Skeletal muscle satellite cell (primary cell): Measurements from ENCODE around the gene RFTN1.

ENCODE experiments used
- H3K27me3 ChIP-seq: 2 replicates; pipeline ENCODE4 v1.7.0; 2013; ENCODE audit warnings: low read length; ENCODE audit not compliant: control insufficient read depth, insufficient read depth
- H3K36me3 ChIP-seq: 2 replicates; pipeline ENCODE4 v1.7.0; 2013; ENCODE audit warnings: mild to moderate bottlenecking, control low read depth, low read length; ENCODE audit not compliant: insufficient read depth
- H3K4me1 ChIP-seq: 2 replicates; pipeline ENCODE4 v1.7.0; 2013; ENCODE audit warnings: low read length; ENCODE audit not compliant: control insufficient read depth, insufficient read depth
- H3K4me2 ChIP-seq: 2 replicates; pipeline ENCODE4 v1.7.0; 2013; ENCODE audit warnings: mild to moderate bottlenecking, low read length
- H3K4me3 ChIP-seq: 2 replicates; pipeline ENCODE4 v1.7.0; 2013; ENCODE audit warnings: low read length
- H3K9ac ChIP-seq: 2 replicates; pipeline ENCODE4 v1.7.0; 2013; ENCODE audit warnings: mild to moderate bottlenecking, low read depth, low read length, moderate library complexity
- H3K9me3 ChIP-seq: replicated peaks from 2 replicates; pipeline ENCODE4 v1.7.0; 2013; ENCODE audit warnings: mild to moderate bottlenecking, control low read depth, low read length

Gene RFTN1

DNA sequence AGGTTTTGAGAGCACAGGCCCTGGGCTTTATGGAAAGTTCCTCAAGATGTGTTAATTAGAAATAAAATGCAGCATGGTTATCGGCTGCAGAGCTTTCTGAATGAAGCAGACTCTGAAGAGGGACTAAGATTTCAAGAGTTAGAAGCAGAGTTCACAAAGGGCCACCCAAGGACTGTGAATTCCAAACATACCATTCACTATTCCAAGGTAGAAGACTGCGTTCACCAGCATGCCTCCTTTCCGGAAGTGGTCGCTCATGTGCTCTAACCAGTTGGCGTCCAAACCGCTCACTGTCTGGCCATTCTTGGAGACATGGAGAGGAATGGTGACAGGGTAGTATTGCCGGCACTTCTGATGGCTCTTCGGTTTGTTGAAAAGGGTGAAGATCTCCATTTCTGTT lies 143.6 kb downstream of the RFTN1 start:
- peaks cover 43% of the 10 kb centered on the region for H3K36me3 ChIP-seq
- peaks cover 9% of the 10 kb centered on the region for H3K4me1 ChIP-seq
- no peak overlapping the region for H3K4me2 ChIP-seq
- H3K9me3 ChIP-seq = no peaks in the 10 kb centered on the region
- no peaks in the 10 kb centered on the region for H3K27me3 ChIP-seq
- no peak overlapping the region for H3K4me3 ChIP-seq
- no peak overlapping the region for H3K9ac ChIP-seq

DNA sequence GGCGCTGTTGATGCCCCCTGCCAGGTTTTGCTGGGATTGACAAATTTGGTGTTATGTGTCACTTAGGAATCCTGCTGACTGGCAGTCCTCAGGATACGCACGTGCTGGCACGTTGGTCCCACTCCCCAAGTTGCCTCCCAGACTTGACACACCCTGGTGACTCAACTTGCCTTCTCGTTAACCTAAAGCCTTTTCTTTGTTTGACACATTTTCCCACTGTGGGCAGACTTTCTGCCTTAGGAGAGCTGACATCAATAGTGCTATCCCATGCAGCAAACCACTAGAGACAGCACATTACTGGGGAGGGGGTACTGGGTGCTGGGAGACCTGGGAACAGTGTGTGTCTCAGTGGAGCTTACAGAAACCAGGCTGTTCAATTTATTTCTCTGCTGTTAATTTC lies 144.2 kb downstream of the RFTN1 start:
- Histone ChIP-seq H3K9ac (no peak overlapping the region), H3K4me3 (no peak overlapping the region), H3K36me3 (peaks cover 48% of the 10 kb centered on the region)

DNA sequence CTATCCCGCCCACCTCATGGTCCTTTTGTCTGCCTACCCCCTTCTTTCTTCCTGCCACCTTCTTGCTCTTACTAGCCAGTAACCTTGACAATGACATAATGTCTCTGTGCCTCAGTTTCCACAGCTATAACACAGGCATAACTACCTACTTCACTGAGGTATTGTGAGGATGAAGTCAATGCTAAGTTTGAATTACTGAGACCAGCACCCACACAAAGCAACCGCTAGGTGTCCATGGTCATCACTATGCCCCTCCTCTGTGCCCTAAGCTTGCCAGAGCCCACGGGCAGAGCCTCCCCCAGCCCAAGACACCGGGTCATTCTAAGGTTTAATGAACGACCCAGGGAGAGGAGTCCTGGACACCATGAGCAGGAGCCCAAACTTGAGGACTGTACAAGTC lies 146.9 kb downstream of the RFTN1 start:
- no peak overlapping the region for H3K9ac ChIP-seq
- no peaks in the 10 kb centered on the region for H3K4me1 ChIP-seq
- H3K36me3 ChIP-seq = peaks cover 63% of the 10 kb centered on the region
- no peak overlapping the region for H3K4me3 ChIP-seq
- H3K27me3 ChIP-seq = no peaks in the 10 kb centered on the region
- no peaks in the 10 kb centered on the region for H3K9me3 ChIP-seq
- no peak overlapping the region for H3K4me2 ChIP-seq

More for the DNA sequence above, 144.2 kb downstream of the RFTN1 start:
- no peak overlapping the region for H3K4me2 ChIP-seq
- peaks cover 9% of the 10 kb centered on the region for H3K4me1 ChIP-seq
- H3K27me3 ChIP-seq = no peaks in the 10 kb centered on the region
- H3K9me3 ChIP-seq = no peaks in the 10 kb centered on the region

DNA sequence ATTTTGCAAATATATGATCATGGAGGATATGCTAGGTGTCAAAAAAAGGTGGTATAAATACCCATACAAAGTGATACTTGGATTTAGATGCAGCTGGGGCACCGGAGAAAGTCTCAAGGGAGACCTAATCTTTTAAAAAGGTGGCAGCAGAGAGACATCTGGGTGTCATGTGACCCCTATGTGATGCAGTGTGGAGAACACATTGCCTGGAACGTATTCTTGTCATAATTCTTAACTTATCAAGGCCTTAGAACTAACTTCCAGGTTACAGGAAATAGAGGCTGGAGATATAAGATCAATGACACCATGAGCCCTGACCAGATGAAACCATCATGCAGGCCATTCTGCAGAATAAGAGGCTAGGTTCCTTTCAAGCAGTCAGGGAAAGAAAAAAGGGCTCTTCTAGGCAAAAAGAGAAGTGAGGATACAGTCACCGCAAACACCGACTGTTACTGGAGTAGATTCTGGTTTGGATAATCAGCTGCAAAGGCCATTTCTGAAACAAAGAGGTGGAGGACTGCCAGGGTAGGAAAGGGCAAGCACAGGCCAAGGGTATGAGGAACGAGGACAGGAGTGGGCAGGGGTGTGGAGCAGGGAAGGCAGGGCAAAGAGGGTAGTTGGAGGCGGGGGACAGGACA lies 147.9 kb downstream of the RFTN1 start:
- Histone ChIP-seq H3K27me3 (no peaks in the 10 kb centered on the region), H3K4me1 (no peaks in the 10 kb centered on the region), H3K36me3 (peaks cover 71% of the 10 kb centered on the region), H3K4me3 (no peak overlapping the region), H3K9me3 (no peaks in the 10 kb centered on the region), H3K4me2 (no peak overlapping the region), H3K9ac (no peak overlapping the region)

DNA sequence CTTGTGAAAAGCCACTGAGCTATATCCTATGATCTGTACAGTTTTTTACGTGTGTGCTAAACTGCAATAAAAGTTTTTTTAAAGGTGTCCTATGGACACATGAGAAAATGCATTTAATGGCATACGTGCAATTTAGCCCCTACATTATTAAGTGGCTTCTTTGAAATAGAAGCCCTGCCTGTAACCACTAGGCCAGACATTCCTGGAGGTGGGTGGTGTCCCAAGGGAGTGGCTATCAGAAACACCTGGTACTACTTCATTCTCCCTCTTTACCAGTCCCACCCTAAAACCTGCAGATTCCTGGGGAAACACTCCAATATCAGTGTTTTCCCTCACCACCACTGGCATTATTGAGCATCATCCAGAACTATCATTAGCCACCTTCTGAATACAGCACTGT lies 148.5 kb downstream of the RFTN1 start:
- Histone ChIP-seq H3K9ac (no peak overlapping the region), H3K4me1 (no peaks in the 10 kb centered on the region), H3K4me2 (no peak overlapping the region), H3K36me3 (peaks cover 68% of the 10 kb centered on the region), H3K27me3 (no peaks in the 10 kb centered on the region), H3K4me3 (no peak overlapping the region), H3K9me3 (no peaks in the 10 kb centered on the region)

DNA sequence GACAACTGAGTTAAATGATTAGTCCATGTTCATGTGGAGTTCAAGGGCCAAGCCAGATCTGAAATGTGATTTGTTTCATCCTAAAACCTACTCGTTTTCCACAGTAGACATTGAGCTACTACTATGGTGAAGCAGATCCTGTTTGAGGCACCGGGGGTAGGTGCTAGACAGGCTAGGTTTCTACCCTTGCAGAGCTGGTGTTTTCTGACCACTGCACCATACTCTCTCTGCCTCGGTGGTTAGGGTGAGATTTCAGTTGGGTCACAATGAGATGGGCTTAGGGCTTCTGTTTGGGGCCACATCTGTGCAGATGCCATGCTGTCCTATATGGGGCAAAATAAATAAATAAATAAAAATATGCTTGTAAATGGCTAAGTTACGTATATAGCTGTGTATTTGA lies 149.2 kb downstream of the RFTN1 start:
- H3K27me3 ChIP-seq = no peaks in the 10 kb centered on the region
- no peaks in the 10 kb centered on the region for H3K4me1 ChIP-seq
- H3K4me3 ChIP-seq = no peak overlapping the region
- no peak overlapping the region for H3K9ac ChIP-seq
- peaks cover 61% of the 10 kb centered on the region for H3K36me3 ChIP-seq
- H3K4me2 ChIP-seq = no peak overlapping the region
- no peaks in the 10 kb centered on the region for H3K9me3 ChIP-seq

DNA sequence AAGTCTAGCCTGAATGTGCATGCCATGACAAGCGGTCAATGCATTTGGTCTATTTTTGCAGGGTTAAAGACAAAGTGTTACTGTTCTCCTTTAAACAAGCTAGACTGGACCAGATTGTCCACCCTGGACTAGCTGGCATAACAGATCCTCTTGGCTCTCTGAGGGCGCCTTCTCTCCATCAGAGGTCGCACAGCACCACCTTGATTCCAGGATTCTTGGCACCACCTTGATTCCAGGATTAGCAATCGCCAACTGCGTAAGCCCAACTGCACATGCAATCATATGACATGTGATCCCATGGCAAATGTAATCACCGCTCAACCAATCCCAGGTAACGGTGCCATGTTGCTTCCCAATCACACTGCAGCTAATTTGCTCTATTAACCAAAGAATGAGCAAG lies 149.9 kb downstream of the RFTN1 start:
- peaks cover 54% of the 10 kb centered on the region for H3K36me3 ChIP-seq

DNA sequence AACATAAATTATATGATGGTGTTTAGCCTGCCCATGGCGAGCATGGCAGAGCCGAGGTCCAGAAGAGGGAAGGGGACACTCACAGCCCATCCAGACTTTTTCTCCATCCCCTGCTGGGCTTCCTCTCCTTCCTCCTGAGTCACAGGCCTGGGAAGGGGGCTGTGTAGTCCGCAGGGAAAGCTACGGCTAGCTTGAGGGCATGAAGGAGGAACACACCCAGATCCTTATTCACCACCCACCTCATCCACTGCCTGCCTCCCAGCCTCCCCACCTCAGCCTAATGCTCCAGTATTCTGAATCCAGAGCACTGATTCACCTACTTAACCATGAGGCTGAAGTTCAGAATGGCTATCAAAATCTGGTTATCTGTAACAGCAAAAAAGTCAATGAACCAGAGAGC lies 150.7 kb downstream of the RFTN1 start:
- peaks cover 51% of the 10 kb centered on the region for H3K36me3 ChIP-seq
- H3K4me3 ChIP-seq = no peak overlapping the region
- no peaks in the 10 kb centered on the region for H3K27me3 ChIP-seq
- no peak overlapping the region for H3K9ac ChIP-seq
- no peak overlapping the region for H3K4me2 ChIP-seq
- H3K4me1 ChIP-seq = no peaks in the 10 kb centered on the region
- no peaks in the 10 kb centered on the region for H3K9me3 ChIP-seq

More for the DNA sequence above, 149.9 kb downstream of the RFTN1 start:
- no peaks in the 10 kb centered on the region for H3K27me3 ChIP-seq
- no peaks in the 10 kb centered on the region for H3K9me3 ChIP-seq
- no peaks in the 10 kb centered on the region for H3K4me1 ChIP-seq
- H3K9ac ChIP-seq = no peak overlapping the region
- H3K4me2 ChIP-seq = no peak overlapping the region
- H3K4me3 ChIP-seq = no peak overlapping the region

DNA sequence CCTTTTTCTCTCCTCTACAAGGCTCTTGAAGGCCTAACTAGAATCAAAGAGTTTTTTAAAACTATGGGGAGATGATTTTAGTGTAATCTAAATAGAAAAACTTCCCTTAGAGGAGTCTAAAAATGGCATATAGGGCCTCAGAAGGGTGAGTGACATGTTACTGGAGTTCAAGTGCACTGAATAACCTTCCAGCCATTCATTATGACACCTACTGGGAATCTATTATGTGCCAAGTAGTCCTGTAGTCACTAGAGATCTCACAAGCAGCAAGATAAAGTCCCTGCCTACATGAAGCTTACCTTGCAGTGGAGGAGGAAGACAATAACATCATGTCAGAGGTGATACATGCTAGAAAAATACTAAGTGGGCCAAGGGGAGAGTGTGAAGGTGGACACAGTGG lies 152.4 kb downstream of the RFTN1 start:
- Histone ChIP-seq H3K36me3 (peaks cover 44% of the 10 kb centered on the region), H3K9me3 (no peaks in the 10 kb centered on the region), H3K27me3 (no peaks in the 10 kb centered on the region), H3K4me3 (no peak overlapping the region), H3K9ac (no peak overlapping the region), H3K4me2 (no peak overlapping the region), H3K4me1 (no peaks in the 10 kb centered on the region)

DNA sequence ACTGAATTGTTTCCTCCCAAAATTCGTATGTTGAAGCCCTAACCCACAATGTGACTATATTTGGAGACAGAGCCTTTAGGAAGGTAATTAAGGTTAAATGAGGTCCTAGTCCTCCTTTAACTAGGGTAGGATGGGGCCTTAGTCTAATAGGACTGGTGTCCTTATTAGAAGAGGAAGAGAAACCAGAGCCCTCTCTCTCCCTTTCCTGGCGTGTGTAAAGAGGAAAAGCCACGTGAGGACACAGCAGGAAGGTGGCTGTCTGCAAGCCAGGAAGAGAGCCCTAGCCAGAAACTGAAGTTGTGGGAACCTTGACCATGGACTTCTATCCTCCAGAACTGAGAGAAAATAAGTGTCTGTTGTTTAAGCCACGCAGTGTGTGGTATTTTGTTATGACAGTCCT lies 154.2 kb downstream of the RFTN1 start:
- Histone ChIP-seq H3K4me2 (no peak overlapping the region), H3K27me3 (no peaks in the 10 kb centered on the region), H3K9me3 (no peaks in the 10 kb centered on the region), H3K4me1 (no peaks in the 10 kb centered on the region), H3K9ac (no peak overlapping the region), H3K36me3 (peaks cover 34% of the 10 kb centered on the region), H3K4me3 (no peak overlapping the region)

DNA sequence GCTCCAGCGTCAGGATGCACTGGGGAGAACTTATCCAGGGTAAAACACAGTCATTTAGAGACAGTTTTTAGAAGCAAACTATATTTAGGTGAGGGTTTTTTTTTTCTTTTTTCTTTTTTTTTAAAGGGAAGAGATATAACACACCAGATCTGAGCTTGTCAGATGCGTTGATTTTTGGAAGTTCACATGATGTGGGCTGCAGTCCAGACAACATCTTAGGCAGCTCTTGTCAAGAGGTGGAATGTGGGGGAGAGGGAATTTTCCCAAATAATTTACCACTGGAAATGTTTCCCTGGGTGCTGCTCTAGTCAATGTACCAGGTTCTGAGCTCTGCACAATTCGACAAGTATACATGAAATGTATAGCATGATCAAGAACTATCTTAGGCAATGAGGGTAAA lies 155.2 kb downstream of the RFTN1 start:
- H3K9ac ChIP-seq = no peak overlapping the region
- H3K36me3 ChIP-seq = peaks cover 26% of the 10 kb centered on the region
- no peaks in the 10 kb centered on the region for H3K4me1 ChIP-seq
- H3K4me3 ChIP-seq = no peak overlapping the region
- H3K9me3 ChIP-seq = no peaks in the 10 kb centered on the region
- H3K27me3 ChIP-seq = no peaks in the 10 kb centered on the region
- H3K4me2 ChIP-seq = no peak overlapping the region
